NCI-H2029 (cell line): Measurements from ENCODE around the gene AGBL4.

Experiments
- DNase-seq: peaks from one replicate; lab custom pipeline; 2025; lab: John Stamatoyannopoulos, UW

The AGBL4 gene

GRCh38 chr1:48488721-48489120 is 1535.0 kb downstream of the AGBL4 start:
- DNase-seq, result no peak
